IPS-20b (cell line): ENCODE results near the gene CCDC171.

Source experiments
- H3K27ac ChIP-seq: one replicate; pipeline ENCODE4 v1.5.1; 2013; ENCODE audit warnings: low read length
- H3K27me3 ChIP-seq: 2 replicates; pipeline ENCODE4 v1.6.1; 2013; ENCODE audit warnings: mild to moderate bottlenecking, low read length, inconsistent platforms; ENCODE audit not compliant: insufficient read depth
- H3K36me3 ChIP-seq: 2 replicates; pipeline ENCODE4 v1.6.1; 2013; ENCODE audit warnings: low read depth, mild to moderate bottlenecking, inconsistent platforms, low read length, moderate library complexity; ENCODE audit not compliant: insufficient read depth
- H3K4me1 ChIP-seq: 2 replicates; pipeline ENCODE4 v1.6.1; 2013; ENCODE audit warnings: mild to moderate bottlenecking, control low read depth, inconsistent platforms, low read length, moderate library complexity; ENCODE audit not compliant: insufficient read depth
- H3K4me3 ChIP-seq: 2 replicates; pipeline ENCODE4 v1.5.1; 2013; ENCODE audit warnings: mild to moderate bottlenecking, low read length, inconsistent platforms
- H3K9ac ChIP-seq: 2 replicates; pipeline ENCODE4 v1.6.1; 2013; ENCODE audit warnings: low read depth, mild to moderate bottlenecking, inconsistent platforms, low read length, moderate library complexity
- H3K9me3 ChIP-seq: 2 replicates; pipeline ENCODE4 v1.6.1; 2013; ENCODE audit warnings: mild to moderate bottlenecking, low read depth, low read length, inconsistent platforms; ENCODE audit not compliant: insufficient read depth

CCDC171 gene

DNA sequence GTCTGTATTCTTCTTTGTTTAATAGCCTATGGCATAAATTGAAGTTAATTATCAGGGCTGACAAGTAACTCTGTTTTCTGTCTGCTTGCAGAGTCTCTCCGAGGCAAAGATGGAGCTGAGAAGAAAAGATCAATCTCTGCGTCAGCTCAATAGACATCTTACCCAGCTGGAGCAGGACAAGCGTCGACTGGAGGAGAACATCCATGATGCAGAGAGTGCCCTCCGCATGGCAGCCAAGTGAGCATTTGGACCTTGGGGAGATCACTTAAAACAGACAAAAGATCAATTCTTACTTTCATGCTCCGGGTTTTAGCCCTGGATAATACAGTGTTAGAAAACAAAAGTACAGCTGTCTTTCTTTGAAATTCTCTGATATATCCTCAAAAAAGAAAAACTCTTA lies 293.8 kb downstream of the CCDC171 start:
- Histone ChIP-seq H3K27me3 (no peaks in the 10 kb centered on the region), H3K9ac (no peak overlapping the region), H3K27ac (no peak overlapping the region), H3K9me3 (no peaks in the 10 kb centered on the region), H3K4me3 (no peak overlapping the region), H3K36me3 (no peaks in the 10 kb centered on the region), H3K4me1 (no peaks in the 10 kb centered on the region)

DNA sequence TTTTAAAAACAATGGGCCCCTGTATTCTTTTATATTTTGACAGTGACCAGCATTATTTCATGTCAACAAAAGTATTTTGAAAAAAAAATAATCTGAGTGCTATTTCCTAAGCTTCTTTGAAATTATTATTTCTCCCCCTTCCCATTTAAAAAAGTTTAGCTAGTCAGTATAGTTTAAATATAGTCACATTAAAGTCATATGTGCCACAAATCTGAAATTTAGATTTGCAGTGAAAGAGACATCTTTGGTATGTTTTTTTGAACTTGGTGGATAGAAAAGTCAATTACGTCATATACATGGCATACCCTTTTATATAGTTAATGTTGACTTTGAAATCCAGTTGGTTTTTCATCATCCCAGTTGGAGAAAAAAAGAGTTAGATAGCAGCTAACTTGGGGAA lies 297.0 kb downstream of the CCDC171 start:
- H3K36me3 ChIP-seq = no peaks in the 10 kb centered on the region
- no peak overlapping the region for H3K9ac ChIP-seq
- no peaks in the 10 kb centered on the region for H3K9me3 ChIP-seq
- no peak overlapping the region for H3K4me3 ChIP-seq
- no peaks in the 10 kb centered on the region for H3K4me1 ChIP-seq
- H3K27ac ChIP-seq = no peak overlapping the region
- H3K27me3 ChIP-seq = no peaks in the 10 kb centered on the region

DNA sequence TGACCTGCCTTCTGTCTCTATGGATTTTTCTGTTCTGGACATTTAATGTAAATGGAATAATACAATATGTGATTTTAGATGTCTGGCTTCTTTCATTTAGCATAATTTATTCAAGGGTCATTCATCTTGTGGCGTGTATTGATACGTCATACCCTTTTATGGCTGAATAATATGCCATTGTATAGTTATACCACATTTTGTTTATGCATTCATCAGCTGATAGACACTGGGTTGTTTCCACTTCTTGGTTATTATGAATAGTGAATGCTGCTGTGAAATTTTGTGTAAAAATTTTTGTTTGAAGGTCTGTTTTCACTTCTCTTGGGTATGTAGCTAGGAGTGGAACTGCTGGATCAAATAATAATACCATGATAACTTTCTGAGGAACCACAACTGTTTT lies 298.9 kb downstream of the CCDC171 start:
- no peaks in the 10 kb centered on the region for H3K4me1 ChIP-seq
- H3K9me3 ChIP-seq = no peaks in the 10 kb centered on the region
- no peaks in the 10 kb centered on the region for H3K36me3 ChIP-seq
- H3K27me3 ChIP-seq = no peaks in the 10 kb centered on the region
- no peak overlapping the region for H3K9ac ChIP-seq
- H3K4me3 ChIP-seq = no peak overlapping the region
- no peak overlapping the region for H3K27ac ChIP-seq

DNA sequence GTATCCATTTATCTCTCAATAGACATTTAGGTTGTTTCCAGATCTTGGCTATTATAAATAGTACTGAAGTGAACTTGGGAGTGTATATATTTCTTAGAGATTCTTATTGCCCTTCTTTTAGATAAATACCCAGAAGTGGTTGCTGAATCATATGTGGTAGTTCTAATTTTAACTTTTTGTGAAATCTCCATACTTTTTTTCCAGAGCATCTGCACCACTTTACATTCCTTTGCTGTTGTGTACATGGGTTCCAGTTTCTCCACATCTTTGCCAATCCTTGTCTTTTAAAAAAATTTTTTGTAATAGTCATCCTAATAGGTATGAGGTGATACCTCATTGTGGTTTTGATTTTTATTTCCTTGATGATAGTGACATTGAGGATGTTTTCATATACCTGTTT lies 303.7 kb downstream of the CCDC171 start:
- Histone ChIP-seq H3K4me1 (no peaks in the 10 kb centered on the region), H3K36me3 (no peaks in the 10 kb centered on the region), H3K9ac (no peak overlapping the region), H3K9me3 (no peaks in the 10 kb centered on the region), H3K4me3 (no peak overlapping the region), H3K27ac (no peak overlapping the region), H3K27me3 (no peaks in the 10 kb centered on the region)

DNA sequence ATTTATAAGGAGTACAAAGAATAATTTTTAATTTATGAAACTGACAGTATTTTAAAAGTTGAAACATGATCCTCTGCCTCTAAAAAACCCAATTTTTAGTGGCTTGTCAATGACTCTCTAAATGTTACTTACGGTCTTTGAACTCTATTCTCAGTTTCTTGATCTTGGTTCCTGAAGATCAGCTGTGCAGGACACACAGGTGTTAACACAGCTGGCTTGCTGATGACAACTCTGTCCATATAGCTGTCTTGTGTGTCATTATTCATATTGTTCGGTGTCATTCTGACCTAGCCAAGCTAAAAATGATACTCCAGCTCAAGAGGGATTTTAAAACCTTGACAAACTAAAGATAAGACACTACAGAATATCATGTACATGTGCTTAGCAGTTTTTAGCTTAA lies 314.5 kb downstream of the CCDC171 start:
- H3K4me1 ChIP-seq = no peaks in the 10 kb centered on the region
- no peak overlapping the region for H3K4me3 ChIP-seq
- H3K27me3 ChIP-seq = no peaks in the 10 kb centered on the region
- H3K36me3 ChIP-seq = no peaks in the 10 kb centered on the region
- no peak overlapping the region for H3K9ac ChIP-seq
- no peaks in the 10 kb centered on the region for H3K9me3 ChIP-seq
- H3K27ac ChIP-seq = no peak overlapping the region

GRCh38 chr9:15867988-15868387 lies 315.1 kb downstream of the CCDC171 start:
- Histone ChIP-seq H3K27me3 (no peaks in the 10 kb centered on the region), H3K4me3 (no peak overlapping the region), H3K4me1 (no peaks in the 10 kb centered on the region), H3K27ac (no peak overlapping the region), H3K9me3 (no peaks in the 10 kb centered on the region), H3K9ac (no peak overlapping the region), H3K36me3 (no peaks in the 10 kb centered on the region)

- Histone ChIP-seq H3K36me3 (no peaks in the 10 kb centered on the region), H3K9me3 (no peaks in the 10 kb centered on the region), H3K4me3 (no peak overlapping the region), H3K27ac (no peak overlapping the region), H3K27me3 (no peaks in the 10 kb centered on the region), H3K4me1 (no peaks in the 10 kb centered on the region), H3K9ac (no peak overlapping the region)
Observed at GRCh38 chr9:15873573-15874177, 320.8 kb downstream of the CCDC171 start.

GRCh38 chr9:15882328-15882727 lies 329.5 kb downstream of the CCDC171 start:
- no peak overlapping the region for H3K9ac ChIP-seq
- no peak overlapping the region for H3K4me3 ChIP-seq
- H3K27ac ChIP-seq = no peak overlapping the region

DNA sequence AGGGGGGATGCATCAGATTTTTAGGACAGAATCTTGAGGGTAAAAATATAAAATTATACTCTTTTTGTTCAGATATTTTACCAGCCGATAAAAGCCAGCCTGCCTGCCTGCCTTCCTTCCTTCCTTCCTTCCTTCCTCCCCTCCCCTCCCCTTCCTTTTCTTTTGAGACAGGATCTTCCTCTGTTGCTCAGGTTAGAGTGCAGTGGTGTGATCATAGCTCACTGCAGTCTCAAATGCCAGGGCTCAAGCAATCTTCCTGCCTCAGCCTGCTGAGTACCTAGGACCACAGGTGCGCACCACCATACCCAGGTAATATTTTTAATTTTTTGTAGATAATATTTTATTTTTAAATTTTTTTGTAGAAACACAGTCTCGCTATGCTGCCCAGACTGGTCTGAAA lies 330.0 kb downstream of the CCDC171 start:
- H3K27me3 ChIP-seq = no peaks in the 10 kb centered on the region
- no peak overlapping the region for H3K27ac ChIP-seq
- no peaks in the 10 kb centered on the region for H3K9me3 ChIP-seq
- H3K4me3 ChIP-seq = no peak overlapping the region
- no peak overlapping the region for H3K9ac ChIP-seq
- H3K36me3 ChIP-seq = no peaks in the 10 kb centered on the region
- no peaks in the 10 kb centered on the region for H3K4me1 ChIP-seq

More at GRCh38 chr9:15882328-15882727, 329.5 kb downstream of the CCDC171 start:
- no peaks in the 10 kb centered on the region for H3K4me1 ChIP-seq
- no peaks in the 10 kb centered on the region for H3K27me3 ChIP-seq
- H3K9me3 ChIP-seq = no peaks in the 10 kb centered on the region
- no peaks in the 10 kb centered on the region for H3K36me3 ChIP-seq

GRCh38 chr9:15885464-15885863 lies 332.6 kb downstream of the CCDC171 start:
- Histone ChIP-seq H3K27me3 (no peaks in the 10 kb centered on the region), H3K27ac (no peak overlapping the region), H3K9me3 (no peaks in the 10 kb centered on the region), H3K4me1 (no peaks in the 10 kb centered on the region), H3K9ac (no peak overlapping the region), H3K4me3 (no peak overlapping the region), H3K36me3 (no peaks in the 10 kb centered on the region)

DNA sequence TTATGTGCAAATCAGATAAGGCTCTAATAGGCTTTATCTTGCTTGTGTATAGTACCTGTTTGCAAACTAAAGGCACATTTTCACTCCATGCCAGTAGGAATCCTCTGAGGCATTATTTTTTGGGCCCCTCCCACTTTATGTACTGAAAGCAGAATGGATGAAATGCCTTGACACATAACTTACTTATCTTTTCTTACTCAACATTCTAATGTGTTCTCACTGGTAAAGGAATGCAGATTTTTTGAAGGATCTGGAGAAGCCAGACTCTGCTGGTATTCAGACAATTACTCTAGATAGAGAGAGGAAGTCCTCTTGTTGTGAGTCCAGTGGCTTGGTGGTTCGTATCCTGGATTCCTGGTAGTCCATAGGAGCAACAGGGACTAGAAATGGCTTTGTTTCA lies 336.7 kb downstream of the CCDC171 start:
- H3K36me3 ChIP-seq = no peaks in the 10 kb centered on the region
- no peak overlapping the region for H3K27ac ChIP-seq
- no peaks in the 10 kb centered on the region for H3K4me1 ChIP-seq
- no peaks in the 10 kb centered on the region for H3K27me3 ChIP-seq
- H3K4me3 ChIP-seq = no peak overlapping the region
- H3K9ac ChIP-seq = no peak overlapping the region
- peaks cover 4% of the 10 kb centered on the region; the same call in 1 of the 2 replicates for H3K9me3 ChIP-seq

GRCh38 chr9:15901572-15901971 lies 348.7 kb downstream of the CCDC171 start:
- Histone ChIP-seq H3K27ac (no peak overlapping the region), H3K4me1 (no peaks in the 10 kb centered on the region), H3K27me3 (no peaks in the 10 kb centered on the region), H3K4me3 (no peak overlapping the region), H3K36me3 (no peaks in the 10 kb centered on the region), H3K9ac (no peak overlapping the region), H3K9me3 (peaks cover 3% of the 10 kb centered on the region; the same call in 1 of the 2 replicates)
